ENCODE results near the gene MAGI2. TPM values are rescaled to one million over a fixed set of nuclear protein-coding genes. Genes with fewer than 3 reads are reported as not detected.

The MAGI2 gene
- total and polyA plus RNA-seq, 4 donors, result 3.7 to 25.5 (median 11.6) TPM

- no peaks in the 10 kb centered on the region for H3K9me3 ChIP-seq (ENCODE audit: control insufficient read depth, low read length)
- no peak overlapping the region for H3K4me3 ChIP-seq (ENCODE audit: low read length in 2 of 2)
- WGBS, 2 donors, result 72 to 77% methylated on average over 2 of the region's 2 CpGs
- intact Hi-C loops (cut with DNase I), result no loop called here
- ATAC-seq (ENCODE audit: low FRiP score), result no peak
- no peak overlapping the region for H3K27ac ChIP-seq (ENCODE audit: low read depth in 1 of 2, low read length in 2 of 2)
- no peaks in the 10 kb centered on the region for H3K4me1 ChIP-seq (ENCODE audit: control insufficient read depth in 1 of 2, insufficient read depth in 2 of 2, low read length in 2 of 2)
- DNase-seq, result no peak
- no peaks in the 10 kb centered on the region for H3K27me3 ChIP-seq (ENCODE audit: control insufficient read depth in 1 of 2, insufficient read depth in 2 of 2, low read length in 1 of 2)
- peaks cover 0 to 2% of the 10 kb centered on the region in 2 donors for H3K36me3 ChIP-seq (ENCODE audit: control insufficient read depth in 1 of 2, insufficient read depth in 2 of 2, low read length in 1 of 2)
These were observed 954.2 kb downstream of the MAGI2 start for GRCh38 chr7:78499283-78499682.

GRCh38 chr7:78497728-78498427, 955.6 kb downstream of the MAGI2 start:
- no peak for ATAC-seq (ENCODE audit: low FRiP score)
- WGBS, 2 donors, result 92 to 94% methylated on average over 4 of the region's 4 CpGs
- intact Hi-C loops (cut with DNase I), result no loop called here
- no peak overlapping the region for H3K4me3 ChIP-seq (ENCODE audit: low read length in 2 of 2)
- no peak overlapping the region for H3K27ac ChIP-seq (ENCODE audit: low read depth in 1 of 2, low read length in 2 of 2)
- H3K36me3 ChIP-seq (ENCODE audit: control insufficient read depth in 1 of 2, insufficient read depth in 2 of 2, low read length in 1 of 2), result peaks cover 0 to 2% of the 10 kb centered on the region in 2 donors
- no peak for DNase-seq
- no peaks in the 10 kb centered on the region for H3K9me3 ChIP-seq (ENCODE audit: control insufficient read depth, low read length)
- no peaks in the 10 kb centered on the region for H3K4me1 ChIP-seq (ENCODE audit: control insufficient read depth in 1 of 2, insufficient read depth in 2 of 2, low read length in 2 of 2)
- no peaks in the 10 kb centered on the region for H3K27me3 ChIP-seq (ENCODE audit: control insufficient read depth in 1 of 2, insufficient read depth in 2 of 2, low read length in 1 of 2)

GRCh38 chr7:78496096-78496630, 957.3 kb downstream of the MAGI2 start:
- DNase-seq (no peak), ATAC-seq (ENCODE audit: low FRiP score) (no peak)
- Histone ChIP-seq H3K4me1 (ENCODE audit: control insufficient read depth in 1 of 2, insufficient read depth in 2 of 2, low read length in 2 of 2) (no peaks in the 10 kb centered on the region), H3K27me3 (ENCODE audit: control insufficient read depth in 1 of 2, insufficient read depth in 2 of 2, low read length in 1 of 2) (no peaks in the 10 kb centered on the region), H3K9me3 (ENCODE audit: control insufficient read depth, low read length) (no peaks in the 10 kb centered on the region), H3K4me3 (ENCODE audit: low read length in 2 of 2) (no peak overlapping the region), H3K36me3 (ENCODE audit: control insufficient read depth in 1 of 2, insufficient read depth in 2 of 2, low read length in 1 of 2) (peaks cover 0 to 2% of the 10 kb centered on the region in 2 donors), H3K27ac (ENCODE audit: low read depth in 1 of 2, low read length in 2 of 2) (no peak overlapping the region)
- intact Hi-C loops (cut with DNase I), result no loop called here
- WGBS, 2 donors, result 75 to 81% methylated on average over 4 of the region's 4 CpGs

GRCh38 chr7:78493401-78493800, 960.1 kb downstream of the MAGI2 start:
- Histone ChIP-seq H3K4me3 (ENCODE audit: low read length in 2 of 2) (no peak overlapping the region), H3K9me3 (ENCODE audit: control insufficient read depth, low read length) (no peaks in the 10 kb centered on the region), H3K36me3 (ENCODE audit: control insufficient read depth in 1 of 2, insufficient read depth in 2 of 2, low read length in 1 of 2) (no peaks in the 10 kb centered on the region), H3K27me3 (ENCODE audit: control insufficient read depth in 1 of 2, insufficient read depth in 2 of 2, low read length in 1 of 2) (no peaks in the 10 kb centered on the region), H3K4me1 (ENCODE audit: control insufficient read depth in 1 of 2, insufficient read depth in 2 of 2, low read length in 2 of 2) (no peaks in the 10 kb centered on the region), H3K27ac (ENCODE audit: low read depth in 1 of 2, low read length in 2 of 2) (no peak overlapping the region)
- 93 to 96% methylated on average over 3 of the region's 3 CpGs for WGBS, 2 donors
- ATAC-seq (ENCODE audit: low FRiP score), result no peak
- intact Hi-C loops (cut with DNase I), result no loop called here
- DNase-seq, result no peak

- H3K36me3 ChIP-seq (ENCODE audit: control insufficient read depth in 1 of 2, insufficient read depth in 2 of 2, low read length in 1 of 2), result no peaks in the 10 kb centered on the region
- 95 to 97% methylated on average over 1 of the region's 1 CpG for WGBS, 2 donors
- H3K9me3 ChIP-seq (ENCODE audit: control insufficient read depth, low read length), result no peaks in the 10 kb centered on the region
- H3K27me3 ChIP-seq (ENCODE audit: control insufficient read depth in 1 of 2, insufficient read depth in 2 of 2, low read length in 1 of 2), result no peaks in the 10 kb centered on the region
- intact Hi-C loops (cut with DNase I), result no loop called here
- H3K4me3 ChIP-seq (ENCODE audit: low read length in 2 of 2), result no peak overlapping the region
- H3K27ac ChIP-seq (ENCODE audit: low read depth in 1 of 2, low read length in 2 of 2), result no peak overlapping the region
- DNase-seq (no peak), ATAC-seq (ENCODE audit: low FRiP score) (no peak)
- H3K4me1 ChIP-seq (ENCODE audit: control insufficient read depth in 1 of 2, insufficient read depth in 2 of 2, low read length in 2 of 2), result no peaks in the 10 kb centered on the region
These were observed 961.3 kb downstream of the MAGI2 start for GRCh38 chr7:78492146-78492545.

- DNase-seq, result no peak
- no peak for ATAC-seq (ENCODE audit: low FRiP score)
- Histone ChIP-seq H3K4me1 (ENCODE audit: control insufficient read depth in 1 of 2, insufficient read depth in 2 of 2, low read length in 2 of 2) (no peaks in the 10 kb centered on the region), H3K27me3 (ENCODE audit: control insufficient read depth in 1 of 2, insufficient read depth in 2 of 2, low read length in 1 of 2) (no peaks in the 10 kb centered on the region), H3K27ac (ENCODE audit: low read depth in 1 of 2, low read length in 2 of 2) (no peak overlapping the region), H3K36me3 (ENCODE audit: control insufficient read depth in 1 of 2, insufficient read depth in 2 of 2, low read length in 1 of 2) (no peaks in the 10 kb centered on the region), H3K9me3 (ENCODE audit: control insufficient read depth, low read length) (no peaks in the 10 kb centered on the region), H3K4me3 (ENCODE audit: low read length in 2 of 2) (no peak overlapping the region)
- intact Hi-C loops (cut with DNase I), result no loop called here
These were observed 962.9 kb downstream of the MAGI2 start for GRCh38 chr7:78490524-78490923.

- peak; percentile 26 for ATAC-seq (ENCODE audit: low FRiP score)
- H3K4me3 ChIP-seq (ENCODE audit: low read length in 2 of 2), result peak overlapping the region in 1 of 2 donors; percentile 26
- H3K9me3 ChIP-seq (ENCODE audit: control insufficient read depth, low read length), result no peaks in the 10 kb centered on the region
- 56 to 59% methylated on average over 5 of the region's 5 CpGs for WGBS, 2 donors
- H3K27me3 ChIP-seq (ENCODE audit: control insufficient read depth in 1 of 2, insufficient read depth in 2 of 2, low read length in 1 of 2), result no peaks in the 10 kb centered on the region
- no peaks in the 10 kb centered on the region for H3K36me3 ChIP-seq (ENCODE audit: control insufficient read depth in 1 of 2, insufficient read depth in 2 of 2, low read length in 1 of 2)
- no peak for DNase-seq
- intact Hi-C loops (cut with DNase I), result loop anchor here in 1 of 2 donors (5.0 kb wide), 1 partner anchor 467 kb away; no protein-coding TSS in a partner anchor
- no peaks in the 10 kb centered on the region for H3K4me1 ChIP-seq (ENCODE audit: control insufficient read depth in 1 of 2, insufficient read depth in 2 of 2, low read length in 2 of 2)
- peak overlapping the region in 1 of 2 donors; percentile 67 for H3K27ac ChIP-seq (ENCODE audit: low read depth in 1 of 2, low read length in 2 of 2)
These were observed 963.8 kb downstream of the MAGI2 start for GRCh38 chr7:78489476-78490240.

- Histone ChIP-seq H3K4me3 (ENCODE audit: low read length in 2 of 2) (no peak overlapping the region), H3K4me1 (ENCODE audit: control insufficient read depth in 1 of 2, insufficient read depth in 2 of 2, low read length in 2 of 2) (no peaks in the 10 kb centered on the region), H3K9me3 (ENCODE audit: control insufficient read depth, low read length) (no peaks in the 10 kb centered on the region), H3K27me3 (ENCODE audit: control insufficient read depth in 1 of 2, insufficient read depth in 2 of 2, low read length in 1 of 2) (no peaks in the 10 kb centered on the region), H3K27ac (ENCODE audit: low read depth in 1 of 2, low read length in 2 of 2) (no peak overlapping the region), H3K36me3 (ENCODE audit: control insufficient read depth in 1 of 2, insufficient read depth in 2 of 2, low read length in 1 of 2) (no peaks in the 10 kb centered on the region)
- DNase-seq (no peak), ATAC-seq (ENCODE audit: low FRiP score) (no peak)
- intact Hi-C loops (cut with DNase I), result loop anchor here in 1 of 2 donors (5.0 kb wide), 1 partner anchor 465 kb away; no protein-coding TSS in a partner anchor
- WGBS, 2 donors, result 71 to 82% methylated on average over 5 of the region's 5 CpGs
These were observed 966.0 kb downstream of the MAGI2 start for GRCh38 chr7:78487464-78487863.
